Central memory CD8-positive, alpha-beta T cell (primary cell): ENCODE data around the gene ZNF573.
A peak's percentile ranks its signal among the peaks of the same experiment; 100 is the strongest.

Source experiments
- ATAC-seq: fragments of 150-1000 bp; cut with Tn5 transposase; replicated peaks from 2 replicates; pipeline ENCODE4 v1.10.0; 2022; ENCODE audit warnings: mild to moderate bottlenecking, moderate FRiP score, moderate number of reproducible peaks; ENCODE audit not compliant: poor library complexity, severe bottlenecking; ENCODE audit errors: extremely low read depth
- DNase-seq, 2 donors: peaks; one replicate each; pipeline ENCODE4 v3.0.0; 2021; ENCODE audit warnings: low spot score in 2 of 2
- H3K27ac Mint-ChIP-seq: one replicate; pipeline ENCODE4 v1.8.0; 2022; ENCODE audit warnings: low read depth, mild to moderate bottlenecking, moderate library complexity, mixed read lengths
- H3K27me3 Mint-ChIP-seq: one replicate; pipeline ENCODE4 v1.8.0; 2022; ENCODE audit warnings: mixed read lengths
- H3K36me3 Mint-ChIP-seq: one replicate; pipeline ENCODE4 v1.8.0; 2022; ENCODE audit warnings: mild to moderate bottlenecking, moderate library complexity, mixed read lengths; ENCODE audit not compliant: insufficient read depth
- H3K4me1 Mint-ChIP-seq: one replicate; pipeline ENCODE4 v1.8.0; 2022; ENCODE audit warnings: mixed read lengths
- H3K4me3 Mint-ChIP-seq: one replicate; pipeline ENCODE4 v1.8.0; 2022; ENCODE audit warnings: mild to moderate bottlenecking, moderate library complexity, mixed read lengths
- H3K9me3 Mint-ChIP-seq: one replicate; pipeline ENCODE4 v1.8.0; 2022; ENCODE audit warnings: mixed read lengths

ZNF573 gene

DNA sequence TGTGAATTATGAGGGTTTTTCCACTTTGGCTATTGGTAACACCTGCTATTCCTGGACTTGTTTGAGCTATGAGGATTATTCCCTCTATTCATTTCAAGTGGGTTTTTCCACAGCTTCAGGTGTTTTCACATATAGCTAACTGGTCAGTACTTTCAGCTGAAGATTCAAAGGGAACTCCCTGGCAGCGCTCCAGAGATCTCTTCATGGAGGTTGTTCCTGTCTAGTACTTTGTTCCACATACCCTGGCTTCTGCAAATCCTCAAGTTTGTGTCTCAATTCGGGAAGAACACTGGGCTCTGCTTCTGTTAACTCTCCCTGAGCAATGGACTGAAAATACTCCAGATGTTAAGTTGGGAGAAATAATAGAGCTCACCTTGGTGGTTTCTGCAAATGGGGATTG is 54.2 kb downstream of the ZNF573 start:
- no peak for DNase-seq
- Mint-ChIP-seq H3K27me3 (no peaks in the 10 kb centered on the region), H3K27ac (no peak overlapping the region), H3K4me1 (no peaks in the 10 kb centered on the region), H3K4me3 (no peak overlapping the region), H3K9me3 (peaks cover 5% of the 10 kb centered on the region), H3K36me3 (peaks cover 3% of the 10 kb centered on the region)
- no peak for ATAC-seq

DNA sequence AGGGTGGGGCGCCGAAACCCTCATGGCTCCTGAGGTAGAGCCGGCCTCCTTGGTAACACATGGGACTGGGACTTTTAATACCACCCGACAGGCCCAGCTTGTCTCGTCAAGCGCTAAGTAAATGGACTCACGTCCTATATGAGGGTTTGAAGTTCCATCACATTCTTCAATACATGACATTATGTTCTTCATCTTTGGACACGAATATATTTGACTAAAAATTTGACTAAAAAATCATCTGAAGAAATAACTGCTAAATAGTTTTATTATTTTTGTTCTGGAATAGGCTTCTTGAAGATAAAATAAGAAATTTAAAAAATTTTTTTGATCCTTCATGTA is 59.5 kb downstream of the ZNF573 start:
- no peak for DNase-seq
- Mint-ChIP-seq H3K27ac (peak overlapping the region; percentile 94), H3K4me3 (peak overlapping the region; percentile 94), H3K9me3 (no peaks in the 10 kb centered on the region), H3K4me1 (peaks cover 15% of the 10 kb centered on the region), H3K36me3 (peaks cover 15% of the 10 kb centered on the region), H3K27me3 (no peaks in the 10 kb centered on the region)
- ATAC-seq, result no peak

- peaks cover 15% of the 10 kb centered on the region for H3K4me1 Mint-ChIP-seq
- H3K27ac Mint-ChIP-seq, result peak within 1 kb of the TSS; percentile 94
- H3K27me3 Mint-ChIP-seq, result no peaks in the 10 kb centered on the region
- peaks cover 20% of the 10 kb centered on the region for H3K36me3 Mint-ChIP-seq
- ATAC-seq (peak; percentile 84), DNase-seq (peak; percentile 69 to 71)
- H3K9me3 Mint-ChIP-seq, result no peaks in the 10 kb centered on the region
- H3K4me3 Mint-ChIP-seq, result peak within 1 kb of the TSS; percentile 94
Measured at GRCh38 chr19:37719111-37719926, 60.1 kb downstream of the ZNF573 start, which contains the start of gene ZNF607. ZNF607 (minus strand) TSS chr19:37719761; CDS start chr19:37711618, 8,143 bp downstream.

DNA sequence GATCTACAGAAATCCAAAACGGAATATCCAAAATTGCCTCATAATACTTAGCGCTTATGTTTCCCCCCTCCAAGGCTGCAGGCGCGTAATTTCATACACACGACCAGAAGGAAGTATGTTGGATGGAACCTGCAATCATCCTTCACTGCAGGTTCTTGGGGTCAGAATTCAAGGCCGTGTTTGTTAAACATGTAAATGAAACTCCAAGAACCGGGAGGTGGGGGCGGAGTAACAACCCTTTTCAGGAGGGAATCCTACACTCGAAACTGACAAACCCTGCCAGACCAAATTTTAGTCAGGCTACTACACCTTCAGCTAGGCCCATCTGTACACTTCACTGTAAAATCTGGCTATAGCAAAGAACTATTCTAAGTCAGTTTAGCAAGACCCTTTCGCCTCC is 61.1 kb downstream of the ZNF573 start:
- Mint-ChIP-seq H3K9me3 (no peaks in the 10 kb centered on the region), H3K4me3 (peak overlapping the region; percentile 94), H3K4me1 (peaks cover 15% of the 10 kb centered on the region), H3K36me3 (peaks cover 22% of the 10 kb centered on the region), H3K27me3 (no peaks in the 10 kb centered on the region), H3K27ac (peak overlapping the region; percentile 94)
- ATAC-seq, result no peak
- no peak for DNase-seq

- peaks cover 22% of the 10 kb centered on the region for H3K36me3 Mint-ChIP-seq
- ATAC-seq, result no peak
- H3K27ac Mint-ChIP-seq, result no peak overlapping the region
- no peak overlapping the region for H3K4me3 Mint-ChIP-seq
- no peaks in the 10 kb centered on the region for H3K27me3 Mint-ChIP-seq
- peaks cover 19% of the 10 kb centered on the region for H3K4me1 Mint-ChIP-seq
- no peak for DNase-seq
- H3K9me3 Mint-ChIP-seq, result peaks cover 4% of the 10 kb centered on the region
Measured at GRCh38 chr19:37716140-37716539, 63.2 kb downstream of the ZNF573 start.

- H3K4me1 Mint-ChIP-seq, result peaks cover 1% of the 10 kb centered on the region
- no peak for ATAC-seq
- no peaks in the 10 kb centered on the region for H3K27me3 Mint-ChIP-seq
- peaks cover 20% of the 10 kb centered on the region for H3K36me3 Mint-ChIP-seq
- H3K9me3 Mint-ChIP-seq, result peaks cover 12% of the 10 kb centered on the region
- peak overlapping the region; percentile 41 for H3K27ac Mint-ChIP-seq
- H3K4me3 Mint-ChIP-seq, result no peak overlapping the region
- no peak for DNase-seq
Measured at GRCh38 chr19:37706052-37706605, 73.3 kb downstream of the ZNF573 start.

GRCh38 chr19:37699057-37699456 is 80.3 kb downstream of the ZNF573 start:
- Mint-ChIP-seq H3K4me1 (no peaks in the 10 kb centered on the region), H3K36me3 (peaks cover 7% of the 10 kb centered on the region), H3K4me3 (no peak overlapping the region), H3K27me3 (no peaks in the 10 kb centered on the region), H3K9me3 (peaks cover 40% of the 10 kb centered on the region), H3K27ac (peak overlapping the region; percentile 3)
- DNase-seq (no peak), ATAC-seq (no peak)

GRCh38 chr19:37698216-37698615 is 81.2 kb downstream of the ZNF573 start:
- ATAC-seq (no peak), DNase-seq (no peak)
- peaks cover 40% of the 10 kb centered on the region for H3K9me3 Mint-ChIP-seq
- no peak overlapping the region for H3K27ac Mint-ChIP-seq
- no peak overlapping the region for H3K4me3 Mint-ChIP-seq
- H3K27me3 Mint-ChIP-seq, result no peaks in the 10 kb centered on the region
- H3K36me3 Mint-ChIP-seq, result peaks cover 8% of the 10 kb centered on the region
- H3K4me1 Mint-ChIP-seq, result no peaks in the 10 kb centered on the region

DNA sequence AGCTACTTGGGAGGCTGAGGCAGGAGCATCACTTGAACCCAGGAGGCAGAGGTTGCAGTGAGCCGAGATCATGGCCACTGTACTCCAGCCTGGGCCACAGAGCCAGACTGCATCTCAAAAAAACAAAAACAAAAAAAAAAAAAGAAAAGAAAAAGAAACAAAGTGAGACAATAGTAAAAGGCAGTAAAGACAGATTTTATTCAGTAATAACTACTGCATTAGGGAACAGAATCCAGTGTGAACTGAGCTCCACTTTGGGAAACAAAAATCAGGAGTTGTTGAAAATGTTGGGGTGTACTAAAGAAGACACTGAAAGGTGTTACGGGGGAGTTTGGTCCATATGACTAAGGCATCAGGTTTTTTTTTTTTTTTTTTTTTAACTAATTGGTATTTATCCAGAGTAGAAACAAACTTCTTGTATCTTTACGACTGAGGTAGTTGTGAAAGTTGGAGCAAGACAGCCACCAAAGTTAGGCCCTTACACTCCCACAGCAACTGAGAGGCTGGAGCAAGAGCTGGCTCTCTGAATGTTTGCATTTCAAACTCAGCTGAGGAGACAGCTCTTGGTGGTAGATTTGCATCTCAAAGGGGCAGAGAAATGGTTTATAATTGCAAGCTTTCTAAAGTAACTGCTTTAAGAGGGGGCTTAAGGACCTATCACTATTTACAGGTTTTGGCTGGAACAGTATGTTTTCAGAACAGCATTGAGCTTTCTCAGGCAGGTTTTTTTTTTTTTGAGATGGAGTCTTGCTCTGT is 84.1 kb downstream of the ZNF573 start:
- Mint-ChIP-seq H3K36me3 (peaks cover 7% of the 10 kb centered on the region), H3K9me3 (peaks cover 30% of the 10 kb centered on the region), H3K27ac (no peak overlapping the region), H3K4me3 (no peak overlapping the region), H3K27me3 (no peaks in the 10 kb centered on the region), H3K4me1 (peaks cover 7% of the 10 kb centered on the region)
- DNase-seq (no peak), ATAC-seq (no peak)

GRCh38 chr19:37692956-37693620 is 86.3 kb downstream of the ZNF573 start:
- peaks cover 12% of the 10 kb centered on the region for H3K9me3 Mint-ChIP-seq
- H3K27ac Mint-ChIP-seq, result no peak overlapping the region
- H3K4me1 Mint-ChIP-seq, result peaks cover 7% of the 10 kb centered on the region
- H3K4me3 Mint-ChIP-seq, result peak overlapping the region; percentile 96
- DNase-seq (no peak), ATAC-seq (no peak)
- no peaks in the 10 kb centered on the region for H3K27me3 Mint-ChIP-seq
- H3K36me3 Mint-ChIP-seq, result peaks cover 4% of the 10 kb centered on the region

- Mint-ChIP-seq H3K27ac (peak overlapping the region; percentile 99), H3K27me3 (no peaks in the 10 kb centered on the region), H3K36me3 (peaks cover 4% of the 10 kb centered on the region), H3K9me3 (peaks cover 3% of the 10 kb centered on the region), H3K4me1 (peaks cover 7% of the 10 kb centered on the region), H3K4me3 (peak overlapping the region; percentile 96)
- DNase-seq, result peak; percentile 60
- peak; percentile 95 for ATAC-seq
Measured at GRCh38 chr19:37691881-37692504, 87.4 kb downstream of the ZNF573 start.
